GM12878 (cell line): Measurements from ENCODE around the gene REEP5.

Experiments used
- ATF3 ChIP-seq: IDR thresholded peaks from 2 replicates; pipeline ENCODE4 v1.6.1; 2011; ENCODE audit warnings: low read depth, mild to moderate bottlenecking, low read length, moderate library complexity, borderline replicate concordance; ENCODE audit errors: extremely low read depth
- CHD4 ChIP-seq: fragments of 200-600 bp; sonication (generic); IDR thresholded peaks from 2 replicates; pipeline ENCODE4 v1.6.1; 2016; ENCODE audit warnings: mild to moderate bottlenecking
- CTCF ChIP-seq, 3 experiments: IDR thresholded peaks in 2 of 3; conservative IDR thresholded peaks in 1 of 3; 2 replicates each; pipeline ENCODE4 v1.5.1; 2011; ENCODE audit warnings: low read depth in 3 of 3, low read length in 3 of 3, mild to moderate bottlenecking in 3 of 3, control low read depth in 2 of 3, moderate library complexity in 2 of 3, inconsistent platforms in 1 of 3, mixed read lengths in 1 of 3; ENCODE audit not compliant: control insufficient read depth in 2 of 3, insufficient read depth in 1 of 3; ENCODE audit errors: extremely low read depth in 1 of 3
- MXI1 ChIP-seq: fragments of 150-350 bp; IDR thresholded peaks from 2 replicates; pipeline ENCODE4 v1.6.1; 2011; ENCODE audit warnings: low read depth, mild to moderate bottlenecking, inconsistent platforms, low read length, improper control_type of control experiment
- RCOR1 ChIP-seq: conservative IDR thresholded peaks from 2 replicates; pipeline ENCODE4 v1.6.1; 2012; ENCODE audit warnings: low read depth, low read length, improper control_type of control experiment
- REST ChIP-seq: IDR thresholded peaks from 2 replicates; pipeline ENCODE4 v1.6.1; 2012; ENCODE audit warnings: mild to moderate bottlenecking, low read depth, low read length
- TBL1XR1 ChIP-seq: IDR thresholded peaks from 2 replicates; pipeline ENCODE4 v1.6.1; 2012; ENCODE audit warnings: low read depth, low read length, improper control_type of control experiment
- YY1 ChIP-seq: IDR thresholded peaks from 2 replicates; pipeline ENCODE4 v1.6.1; 2011; ENCODE audit warnings: low read depth, mild to moderate bottlenecking, low read length
- ZNF384 ChIP-seq: IDR thresholded peaks from 2 replicates; pipeline ENCODE4 v1.6.1; 2012; ENCODE audit warnings: low read depth, mild to moderate bottlenecking, low read length, improper control_type of control experiment, borderline replicate concordance

- TF ChIP-seq TBL1XR1 (no peak), CTCF (IDR thresholded peaks at IDR 0.05 in 2 of 3, conservative IDR thresholded peaks at IDR 0.05 in 1 of 3; ENCODE audit: control insufficient read depth in 2 of 3, extremely low read depth in 1 of 3, insufficient read depth in 1 of 3, low read depth in 3 of 3, low read length in 3 of 3) (no peak), RCOR1 (no peak), CHD4 (no peak), REST (no peak), ZNF384 (no peak), YY1 (no peak), ATF3 (no peak), MXI1 (no peak)
These were observed 26.4 kb upstream of the REEP5 start for GRCh38 chr5:112948458-112948857.
